Measurements from ENCODE around the gene CCDC28A.

CCDC28A gene

GRCh38 chr6:138778331-138778730, 4.8 kb downstream of the CCDC28A start:
- Histone ChIP-seq H3K4me1 (ENCODE audit: control insufficient read depth, insufficient read depth, low read length) (no peaks in the 10 kb centered on the region), H3K36me3 (ENCODE audit: control insufficient read depth in 2 of 2, insufficient read depth in 1 of 2, low read length in 2 of 2) (peaks cover 33 to 36% of the 10 kb centered on the region in 2 experiments), H3K9me3 (ENCODE audit: control insufficient read depth, insufficient read depth, low read depth, low read length) (no peaks in the 10 kb centered on the region), H3K4me3 (ENCODE audit: low read depth, low read length) (no peak overlapping the region), H3K27ac (ENCODE audit: extremely low read depth, low read depth, low read length) (no peak overlapping the region)
- no peak for TF ChIP-seq BCL6B (tag by site-specific recombination; IDR thresholded peaks at IDR 0.05)
- TF ChIP-seq SCRT1 (tag by site-specific recombination; IDR thresholded peaks at IDR 0.05; ENCODE audit: borderline replicate concordance) = no peak
- TF ChIP-seq PRDM6 (tag by site-specific recombination; IDR thresholded peaks at IDR 0.05) = no peak
- peak; percentile 12; the same call in 1 of the 2 replicates for TF ChIP-seq EGR2 (tag by site-specific recombination; IDR thresholded peaks at IDR 0.05; ENCODE audit: low read depth)
- no peak for TF ChIP-seq GLIS2 (tag by site-specific recombination; IDR thresholded peaks at IDR 0.05)
- TF ChIP-seq ZFHX2 (tag by site-specific recombination; conservative IDR thresholded peaks at IDR 0.05) = peak; percentile 31; the same call in 1 of the 2 replicates
- no peak for TF ChIP-seq PRDM1 (tag by site-specific recombination; IDR thresholded peaks at IDR 0.05)
- no peak for TF ChIP-seq ZNF274 (IDR thresholded peaks at IDR 0.05; ENCODE audit: low read length)
- TF ChIP-seq ZNF274 (tag by site-specific recombination; IDR thresholded peaks at IDR 0.05; ENCODE audit: borderline replicate concordance) = no peak
- no peak for TF ChIP-seq ZNF132 (tag by site-specific recombination; IDR thresholded peaks at IDR 0.05; ENCODE audit: borderline replicate concordance)
- no peak for TF ChIP-seq ZBTB21 (tag by site-specific recombination; IDR thresholded peaks at IDR 0.05)
- ChIA-PET CTCF (interaction anchor here (1.1 kb wide), 1 partner anchor 12 kb away, joined by 3 read pairs; no protein-coding TSS in a partner anchor), POLR2A (interaction anchor here (0.6 kb wide), 1 partner anchor 561 kb away, joined by 4 read pairs; no protein-coding TSS in a partner anchor)

- ChIA-PET POLR2A (no interaction called here), CTCF (interaction anchor here (0.6 to 1.3 kb wide), 3 partner anchors 16 to 89 kb away, joined by 3 to 4 read pairs (median 3); no protein-coding TSS in a partner anchor)
- H3K9me3 ChIP-seq (ENCODE audit: control insufficient read depth, insufficient read depth, low read depth, low read length) = no peaks in the 10 kb centered on the region
- no peaks in the 10 kb centered on the region for H3K4me1 ChIP-seq (ENCODE audit: control insufficient read depth, insufficient read depth, low read length)
- TF ChIP-seq OVOL3 (tag by site-specific recombination; IDR thresholded peaks at IDR 0.05) (no peak), ZNF26 (tag by site-specific recombination; IDR thresholded peaks at IDR 0.05) (no peak), KLF10 (tag by site-specific recombination; IDR thresholded peaks at IDR 0.05) (no peak), ZNF19 (tag by site-specific recombination; IDR thresholded peaks at IDR 0.05; ENCODE audit: low read depth) (no peak), ZNF311 (tag by site-specific recombination; IDR thresholded peaks at IDR 0.05; ENCODE audit: borderline replicate concordance) (no peak), SETDB1 (IDR thresholded peaks at IDR 0.05; ENCODE audit: insufficient read length, low read length) (no peak), GLIS1 (tag by site-specific recombination; IDR thresholded peaks at IDR 0.05) (no peak), ZNF404 (tag by site-specific recombination; IDR thresholded peaks at IDR 0.05) (no peak), ZNF292 (tag by site-specific recombination; IDR thresholded peaks at IDR 0.05; ENCODE audit: borderline replicate concordance, low read depth) (no peak), ZNF350 (tag by site-specific recombination; IDR thresholded peaks at IDR 0.05) (no peak)
- no peak overlapping the region for H3K4me3 ChIP-seq (ENCODE audit: low read depth, low read length)
- no peak overlapping the region for H3K27ac ChIP-seq (ENCODE audit: extremely low read depth, low read depth, low read length)
- peaks cover 37 to 41% of the 10 kb centered on the region in 2 experiments for H3K36me3 ChIP-seq (ENCODE audit: control insufficient read depth in 2 of 2, insufficient read depth in 1 of 2, low read length in 2 of 2)
Measured at GRCh38 chr6:138782243-138782642, 8.7 kb downstream of the CCDC28A start.
